Measurements from ENCODE around the gene COQ10A. TPM values are rescaled to one million over a fixed set of nuclear protein-coding genes. Genes with fewer than 3 reads are reported as not detected.

The COQ10A gene
- total and polyA plus RNA-seq, 9 of the 15 experiments (the other 6 are each of a cell fraction or from before 2014, with no cell fraction given) = 3.1 to 26.4 (median 12.7) TPM

DNA sequence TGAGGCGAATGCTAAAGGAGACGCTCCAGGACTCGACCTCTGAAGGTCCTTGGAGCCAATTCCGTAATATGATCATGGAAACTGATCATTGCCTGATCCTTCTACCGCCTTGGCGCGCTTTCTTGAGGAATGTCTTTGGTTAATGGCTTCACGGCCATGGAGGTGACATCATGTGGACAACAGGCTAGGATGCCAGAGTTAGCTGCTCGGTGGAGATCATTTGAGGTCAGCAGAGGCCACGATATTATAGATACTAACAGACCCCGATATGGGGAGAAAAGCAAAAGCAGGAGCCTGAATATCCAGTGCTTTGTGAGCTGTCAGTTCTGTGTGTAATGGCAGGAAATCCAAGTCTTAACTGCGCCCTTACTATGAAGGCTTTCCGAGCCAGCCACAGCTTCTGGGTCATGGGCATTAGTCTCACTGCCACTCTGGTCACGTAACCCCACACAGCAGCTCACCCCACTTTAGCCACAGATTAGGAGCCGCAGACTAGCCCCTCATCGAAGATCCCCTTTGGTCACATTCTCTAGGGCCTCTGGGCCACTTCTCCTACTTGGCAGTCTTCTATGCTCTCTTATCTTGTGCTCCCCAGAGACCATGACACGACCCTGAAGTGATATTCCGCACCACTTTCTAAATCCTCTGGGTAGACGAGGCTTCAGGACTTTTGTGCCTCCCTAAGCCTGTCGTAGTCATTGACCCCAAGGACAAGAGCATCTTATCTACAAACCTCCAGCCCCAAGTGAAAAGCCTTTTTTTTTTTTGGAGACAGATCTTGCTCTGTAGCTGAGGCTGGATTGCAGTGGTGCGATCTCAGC, 34.1 kb downstream of the COQ10A start (continued):
- TF ChIP-seq, protein P1, sequence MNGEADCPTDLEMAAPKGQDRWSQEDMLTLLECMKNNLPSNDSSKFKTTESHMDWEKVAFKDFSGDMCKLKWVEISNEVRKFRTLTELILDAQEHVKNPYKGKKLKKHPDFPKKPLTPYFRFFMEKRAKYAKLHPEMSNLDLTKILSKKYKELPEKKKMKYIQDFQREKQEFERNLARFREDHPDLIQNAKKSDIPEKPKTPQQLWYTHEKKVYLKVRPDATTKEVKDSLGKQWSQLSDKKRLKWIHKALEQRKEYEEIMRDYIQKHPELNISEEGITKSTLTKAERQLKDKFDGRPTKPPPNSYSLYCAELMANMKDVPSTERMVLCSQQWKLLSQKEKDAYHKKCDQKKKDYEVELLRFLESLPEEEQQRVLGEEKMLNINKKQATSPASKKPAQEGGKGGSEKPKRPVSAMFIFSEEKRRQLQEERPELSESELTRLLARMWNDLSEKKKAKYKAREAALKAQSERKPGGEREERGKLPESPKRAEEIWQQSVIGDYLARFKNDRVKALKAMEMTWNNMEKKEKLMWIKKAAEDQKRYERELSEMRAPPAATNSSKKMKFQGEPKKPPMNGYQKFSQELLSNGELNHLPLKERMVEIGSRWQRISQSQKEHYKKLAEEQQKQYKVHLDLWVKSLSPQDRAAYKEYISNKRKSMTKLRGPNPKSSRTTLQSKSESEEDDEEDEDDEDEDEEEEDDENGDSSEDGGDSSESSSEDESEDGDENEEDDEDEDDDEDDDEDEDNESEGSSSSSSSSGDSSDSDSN (IDR thresholded peaks at IDR 0.05; ENCODE audit: borderline replicate concordance in 1 of 2, low read depth in 2 of 2, low read length in 2 of 2) = peak in 1 of 2 experiments; percentile 73; a peak in 2 of 4 replicates
- TF ChIP-seq, protein P2, sequence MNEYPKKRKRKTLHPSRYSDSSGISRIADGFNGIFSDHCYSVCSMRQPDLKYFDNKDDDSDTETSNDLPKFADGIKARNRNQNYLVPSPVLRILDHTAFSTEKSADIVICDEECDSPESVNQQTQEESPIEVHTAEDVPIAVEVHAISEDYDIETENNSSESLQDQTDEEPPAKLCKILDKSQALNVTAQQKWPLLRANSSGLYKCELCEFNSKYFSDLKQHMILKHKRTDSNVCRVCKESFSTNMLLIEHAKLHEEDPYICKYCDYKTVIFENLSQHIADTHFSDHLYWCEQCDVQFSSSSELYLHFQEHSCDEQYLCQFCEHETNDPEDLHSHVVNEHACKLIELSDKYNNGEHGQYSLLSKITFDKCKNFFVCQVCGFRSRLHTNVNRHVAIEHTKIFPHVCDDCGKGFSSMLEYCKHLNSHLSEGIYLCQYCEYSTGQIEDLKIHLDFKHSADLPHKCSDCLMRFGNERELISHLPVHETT (CRISPR knock-in tag; conservative IDR thresholded peaks at IDR 0.05 in 1 of 2, IDR thresholded peaks at IDR 0.05 in 1 of 2) = no peak; a peak in 1 of 4 replicates
- no peak for TF ChIP-seq ZFP36 (IDR thresholded peaks at IDR 0.05; ENCODE audit: low read depth, low read length, partially characterized antibody)
- no peak for TF ChIP-seq CBFB (CRISPR knock-in tag; IDR thresholded peaks at IDR 0.05)
- peak; percentile 42; the same call in 1 of the 2 replicates for TF ChIP-seq KLF16 (IDR thresholded peaks at IDR 0.05)
- no peak for TF ChIP-seq NR2F6 (CRISPR knock-in tag; IDR thresholded peaks at IDR 0.05)
- no peak for TF ChIP-seq ZNF445 (CRISPR knock-in tag; IDR thresholded peaks at IDR 0.05; ENCODE audit: low read depth)
- TF ChIP-seq EHMT2 (IDR thresholded peaks at IDR 0.05) = peak; percentile 39; the same call in 1 of the 2 replicates
- no peak for TF ChIP-seq KAT8 (IDR thresholded peaks at IDR 0.05; ENCODE audit: low read depth)
- no peak for TF ChIP-seq ZNF133 (CRISPR knock-in tag; IDR thresholded peaks at IDR 0.05)
- peak; percentile 66; the same call in 1 of the 2 replicates for TF ChIP-seq LEF1 (IDR thresholded peaks at IDR 0.05)
- TF ChIP-seq ILF3 (IDR thresholded peaks at IDR 0.05; ENCODE audit: borderline replicate concordance) = no peak
- TF ChIP-seq, protein P3, sequence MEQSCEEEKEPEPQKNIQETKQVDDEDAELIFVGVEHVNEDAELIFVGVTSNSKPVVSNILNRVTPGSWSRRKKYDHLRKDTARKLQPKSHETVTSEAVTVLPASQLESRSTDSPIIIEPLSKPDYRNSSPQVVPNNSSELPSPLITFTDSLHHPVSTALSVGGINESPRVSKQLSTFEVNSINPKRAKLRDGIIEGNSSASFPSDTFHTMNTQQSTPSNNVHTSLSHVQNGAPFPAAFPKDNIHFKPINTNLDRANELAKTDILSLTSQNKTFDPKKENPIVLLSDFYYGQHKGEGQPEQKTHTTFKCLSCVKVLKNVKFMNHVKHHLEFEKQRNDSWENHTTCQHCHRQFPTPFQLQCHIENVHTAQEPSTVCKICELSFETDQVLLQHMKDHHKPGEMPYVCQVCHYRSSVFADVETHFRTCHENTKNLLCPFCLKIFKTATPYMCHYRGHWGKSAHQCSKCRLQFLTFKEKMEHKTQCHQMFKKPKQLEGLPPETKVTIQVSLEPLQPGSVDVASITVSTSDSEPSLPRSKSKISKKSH (CRISPR knock-in tag; IDR thresholded peaks at IDR 0.05) = no peak
- no peak; the same call in 1 of the 2 replicates for TF ChIP-seq NFE2 (IDR thresholded peaks at IDR 0.05; ENCODE audit: low read depth)
- no peak for TF ChIP-seq KLF13 (tag; IDR thresholded peaks at IDR 0.05; ENCODE audit: borderline replicate concordance, low read depth)
- TF ChIP-seq ETV1 (tag; conservative IDR thresholded peaks at IDR 0.05; ENCODE audit: low read depth) = 0 out of 2 replicates have a peak, but pooled peaks have one; percentile 11
- TF ChIP-seq HNRNPK (IDR thresholded peaks at IDR 0.05; ENCODE audit: low read depth, low read length, poor library complexity, severe bottlenecking) = no peak
- TF ChIP-seq LARP7 (IDR thresholded peaks at IDR 0.05) = no peak
- TF ChIP-seq HDAC2 (IDR thresholded peaks at IDR 0.05) = peak; percentile 85
- peak in 1 of 2 experiments; percentile 85 for TF ChIP-seq NCOA2 (IDR thresholded peaks at IDR 0.05; ENCODE audit: partially characterized antibody in 2 of 2)
- no peak for TF ChIP-seq CBX1 (IDR thresholded peaks at IDR 0.05; ENCODE audit: low read depth)
- TF ChIP-seq, protein P4, sequence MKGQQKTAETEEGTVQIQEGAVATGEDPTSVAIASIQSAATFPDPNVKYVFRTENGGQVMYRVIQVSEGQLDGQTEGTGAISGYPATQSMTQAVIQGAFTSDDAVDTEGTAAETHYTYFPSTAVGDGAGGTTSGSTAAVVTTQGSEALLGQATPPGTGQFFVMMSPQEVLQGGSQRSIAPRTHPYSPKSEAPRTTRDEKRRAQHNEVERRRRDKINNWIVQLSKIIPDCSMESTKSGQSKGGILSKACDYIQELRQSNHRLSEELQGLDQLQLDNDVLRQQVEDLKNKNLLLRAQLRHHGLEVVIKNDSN (CRISPR knock-in tag; IDR thresholded peaks at IDR 0.05) = peak; percentile 37; the same call in 1 of the 2 replicates
- peak; percentile 67 for TF ChIP-seq NUFIP1 (IDR thresholded peaks at IDR 0.05; ENCODE audit: partially characterized antibody)

Data from K562 (cell line).